ENCODE measurements around the gene KYNU. TPM values are rescaled to one million over a fixed set of nuclear protein-coding genes. Genes with fewer than 3 reads are reported as not detected.
"Not testable (repeated sequence)": the region's sequence is repeated elsewhere in the genome, so short reads cannot be mapped to it uniquely, and the experiment has no call there.

The KYNU gene
- total RNA-seq, 2 donors from 2014 or later: 0.52 to 0.94 TPM

DNA sequence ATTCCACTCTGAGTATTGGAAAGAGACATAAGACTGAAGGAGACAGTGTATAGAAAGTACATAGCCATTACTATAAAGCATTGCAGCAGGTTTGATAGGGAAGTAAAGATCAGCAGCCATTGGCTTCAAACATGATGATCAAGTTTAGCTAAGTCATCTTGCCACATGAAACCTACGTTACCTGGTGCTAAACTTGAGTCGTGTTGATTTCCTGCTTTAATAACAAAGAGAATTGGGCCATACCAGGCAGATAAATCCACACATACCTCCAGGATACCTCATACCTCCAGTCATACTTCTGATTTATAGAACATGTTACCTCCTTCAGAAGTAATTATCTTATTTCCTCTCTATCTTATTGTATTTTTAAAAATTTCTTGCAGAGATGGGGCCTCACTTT is 10.3 kb upstream of the KYNU start:
- TF ChIP-seq, protein P1, sequence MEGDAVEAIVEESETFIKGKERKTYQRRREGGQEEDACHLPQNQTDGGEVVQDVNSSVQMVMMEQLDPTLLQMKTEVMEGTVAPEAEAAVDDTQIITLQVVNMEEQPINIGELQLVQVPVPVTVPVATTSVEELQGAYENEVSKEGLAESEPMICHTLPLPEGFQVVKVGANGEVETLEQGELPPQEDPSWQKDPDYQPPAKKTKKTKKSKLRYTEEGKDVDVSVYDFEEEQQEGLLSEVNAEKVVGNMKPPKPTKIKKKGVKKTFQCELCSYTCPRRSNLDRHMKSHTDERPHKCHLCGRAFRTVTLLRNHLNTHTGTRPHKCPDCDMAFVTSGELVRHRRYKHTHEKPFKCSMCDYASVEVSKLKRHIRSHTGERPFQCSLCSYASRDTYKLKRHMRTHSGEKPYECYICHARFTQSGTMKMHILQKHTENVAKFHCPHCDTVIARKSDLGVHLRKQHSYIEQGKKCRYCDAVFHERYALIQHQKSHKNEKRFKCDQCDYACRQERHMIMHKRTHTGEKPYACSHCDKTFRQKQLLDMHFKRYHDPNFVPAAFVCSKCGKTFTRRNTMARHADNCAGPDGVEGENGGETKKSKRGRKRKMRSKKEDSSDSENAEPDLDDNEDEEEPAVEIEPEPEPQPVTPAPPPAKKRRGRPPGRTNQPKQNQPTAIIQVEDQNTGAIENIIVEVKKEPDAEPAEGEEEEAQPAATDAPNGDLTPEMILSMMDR (IDR thresholded peaks at IDR 0.05): no peak
- DNase-seq (ENCODE audit: low spot score): no peak
- H3K9me3 ChIP-seq: no peaks in the 10 kb centered on the region
- no peak overlapping the region for H3K27ac ChIP-seq
- H3K4me3 ChIP-seq: no peak overlapping the region
- H3K36me3 ChIP-seq: no peaks in the 10 kb centered on the region
- no peaks in the 10 kb centered on the region for H3K4me1 ChIP-seq
- no peaks in the 10 kb centered on the region for H3K27me3 ChIP-seq

DNA sequence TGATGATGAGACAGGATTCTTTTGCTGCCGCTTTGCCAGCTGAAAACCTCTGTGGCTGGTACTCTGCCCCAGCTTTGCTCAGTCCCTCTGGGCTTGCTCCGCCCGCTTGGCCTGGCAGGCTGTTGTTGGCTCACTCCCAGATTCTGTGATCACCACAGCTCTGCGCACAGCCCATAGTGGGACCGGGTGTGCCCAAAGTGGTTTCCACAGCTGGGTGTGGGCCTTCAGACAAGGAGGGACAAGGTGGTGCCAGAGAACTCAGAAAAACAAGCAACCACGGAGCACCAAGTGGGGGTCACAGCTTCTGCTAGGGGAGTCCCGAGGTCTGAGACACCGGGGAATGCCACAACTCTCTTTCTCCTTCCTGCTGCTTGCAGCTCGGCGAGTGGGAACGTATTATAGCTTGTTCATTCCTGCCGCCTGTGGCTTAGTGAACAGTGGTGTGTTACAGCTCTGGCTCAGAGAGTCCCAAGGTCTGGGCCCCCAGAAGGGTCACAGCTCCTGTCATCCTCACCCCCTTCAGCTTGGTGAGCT is 9.2 kb upstream of the KYNU start:
- Histone ChIP-seq H3K9me3 (no peaks in the 10 kb centered on the region), H3K36me3 (no peaks in the 10 kb centered on the region), H3K27me3 (no peaks in the 10 kb centered on the region), H3K27ac (no peak overlapping the region), H3K4me3 (no peak overlapping the region), H3K4me1 (no peaks in the 10 kb centered on the region)
- peak; percentile 73 for DNase-seq (ENCODE audit: low spot score)
- TF ChIP-seq, protein P1 (IDR thresholded peaks at IDR 0.05): no peak

DNA sequence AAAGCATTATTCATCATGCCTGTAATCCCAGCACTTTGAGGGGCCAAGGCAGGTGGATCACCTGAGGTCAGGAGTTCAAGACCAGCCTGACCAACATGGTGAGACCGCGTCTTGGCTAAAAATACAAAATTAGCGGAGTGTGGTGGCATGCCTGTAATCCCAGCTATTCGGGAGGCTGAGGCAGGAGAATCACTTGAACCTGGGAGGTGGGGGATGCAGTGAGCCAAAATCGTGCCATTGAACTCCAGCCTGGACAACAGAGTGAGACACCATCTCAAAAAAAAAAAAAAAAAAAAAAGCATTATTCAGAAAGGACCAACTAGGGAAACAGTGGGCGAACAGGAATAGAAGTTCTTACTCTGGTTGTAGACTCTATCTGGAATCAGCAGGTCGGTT is 8.4 kb upstream of the KYNU start:
- not testable (repeated sequence) for H3K27me3 ChIP-seq; H3K4me1 ChIP-seq; H3K27ac ChIP-seq; H3K36me3 ChIP-seq; DNase-seq (ENCODE audit: low spot score); H3K4me3 ChIP-seq; H3K9me3 ChIP-seq

DNA sequence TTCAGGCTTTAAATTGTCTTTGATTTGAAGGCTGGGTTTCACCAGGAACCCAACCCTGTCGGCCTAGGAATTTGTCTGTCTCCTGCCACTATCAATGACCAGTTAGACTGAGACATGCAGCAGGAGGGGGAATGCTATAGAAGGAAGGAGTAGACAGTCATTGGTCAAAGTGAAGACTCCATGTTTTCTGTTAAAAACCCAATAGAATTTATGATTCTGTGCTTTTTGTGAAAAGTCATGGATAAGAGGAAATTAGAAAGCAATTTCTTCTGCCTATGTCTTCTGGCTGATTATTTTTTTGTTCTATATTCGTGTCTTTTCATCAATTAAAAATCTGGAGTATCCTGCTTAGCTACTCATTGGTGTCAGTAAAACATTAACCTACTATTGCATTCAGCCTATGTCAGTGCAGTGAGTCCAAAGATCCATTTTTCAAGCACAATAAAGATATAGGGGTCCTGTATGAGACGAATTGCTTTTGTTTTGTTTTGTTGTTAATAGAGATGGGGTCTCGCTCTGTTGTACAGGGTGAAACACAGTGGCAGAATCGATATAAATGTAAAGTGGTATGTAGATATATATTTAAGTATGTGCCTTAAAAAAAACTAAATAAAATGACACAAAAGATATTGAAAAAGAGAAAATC is 7.9 kb upstream of the KYNU start:
- Histone ChIP-seq H3K4me3 (no peak overlapping the region), H3K27ac (no peak overlapping the region), H3K27me3 (no peaks in the 10 kb centered on the region), H3K4me1 (no peaks in the 10 kb centered on the region), H3K36me3 (no peaks in the 10 kb centered on the region), H3K9me3 (no peaks in the 10 kb centered on the region)
- no peak for DNase-seq (ENCODE audit: low spot score)
- TF ChIP-seq, protein P1 (IDR thresholded peaks at IDR 0.05): no peak

DNA sequence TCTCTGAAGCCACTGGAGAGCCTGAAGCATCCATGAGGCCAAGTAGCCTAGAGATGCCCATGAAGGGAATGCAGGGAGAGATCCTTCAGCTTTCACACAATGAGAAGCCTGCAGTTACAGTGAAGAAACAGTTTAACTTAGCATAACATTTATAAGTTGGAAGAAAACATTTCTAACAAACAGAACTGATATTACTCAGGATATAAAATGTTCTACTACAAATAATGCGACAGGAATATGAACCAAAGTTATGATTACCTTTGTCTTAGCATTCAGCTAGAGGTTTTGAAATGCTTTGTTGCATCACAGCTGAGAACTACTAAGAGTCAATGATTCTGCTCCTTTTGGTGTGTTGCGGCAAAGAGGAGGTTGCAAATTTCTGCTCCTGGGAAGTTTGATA is 6.9 kb upstream of the KYNU start:
- Histone ChIP-seq H3K27me3 (no peaks in the 10 kb centered on the region), H3K9me3 (no peaks in the 10 kb centered on the region), H3K36me3 (no peaks in the 10 kb centered on the region), H3K4me3 (no peak overlapping the region), H3K4me1 (no peaks in the 10 kb centered on the region), H3K27ac (no peak overlapping the region)
- TF ChIP-seq, protein P1 (IDR thresholded peaks at IDR 0.05): no peak
- no peak for DNase-seq (ENCODE audit: low spot score)

DNA sequence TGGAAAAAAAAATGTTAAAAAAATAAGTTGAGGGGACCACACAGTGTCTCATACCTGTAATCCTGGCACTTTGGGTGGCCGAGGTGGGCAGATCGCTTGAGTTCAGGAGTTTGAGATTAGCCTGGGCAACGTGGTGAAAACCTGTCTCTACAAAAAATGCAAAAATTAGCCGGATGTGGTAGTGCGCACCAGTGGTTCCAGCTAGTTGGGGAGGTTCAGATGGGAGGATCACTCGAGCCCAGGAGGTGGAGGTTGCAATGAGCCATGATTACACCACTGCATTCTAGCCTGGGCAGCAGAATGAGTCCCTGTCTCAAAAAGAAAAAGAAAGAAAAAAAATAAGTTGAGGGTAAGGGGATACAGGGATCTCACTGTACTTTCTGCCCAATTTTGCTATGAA is 6.1 kb upstream of the KYNU start:
- Histone ChIP-seq H3K27ac (no peak overlapping the region), H3K9me3 (no peaks in the 10 kb centered on the region), H3K27me3 (no peaks in the 10 kb centered on the region), H3K4me1 (no peaks in the 10 kb centered on the region), H3K36me3 (no peaks in the 10 kb centered on the region), H3K4me3 (no peak overlapping the region)
- no peak for DNase-seq (ENCODE audit: low spot score)
- TF ChIP-seq, protein P1 (IDR thresholded peaks at IDR 0.05): no peak

Measured in right atrium auricular region (tissue), 2 donors.